Aorta (tissue), 5 donors: Measurements from ENCODE around the gene GLT1D1. TPM values are rescaled to one million over a fixed set of nuclear protein-coding genes. Genes with fewer than 3 reads are reported as not detected.

ENCODE experiments used
- ATAC-seq: fragments of 200-7000 bp; cut with Tn5 transposase; one replicate; pipeline ENCODE4 v1.9.1; 2022; ENCODE audit warnings: moderate library complexity; ENCODE audit not compliant: low FRiP score
- DNase-seq, 2 donors: peaks; one replicate each; pipeline ENCODE4 v3.0.0-alpha.2; 2020
- H3K27ac ChIP-seq, 2 donors: one replicate each; pipeline ENCODE4 v1.5.1; 2013; ENCODE audit warnings: low read length in 2 of 2, mild to moderate bottlenecking in 2 of 2, moderate library complexity in 2 of 2, control low read depth in 1 of 2, inconsistent platforms in 1 of 2, low read depth in 1 of 2
- H3K27me3 ChIP-seq, 2 donors: one replicate each; pipeline ENCODE4 v1.6.1; 2013; ENCODE audit warnings: control low read depth in 1 of 2, low read length in 1 of 2, mild to moderate bottlenecking in 1 of 2, moderate library complexity in 1 of 2; ENCODE audit not compliant: insufficient read depth in 2 of 2, control insufficient read depth in 1 of 2
- H3K36me3 ChIP-seq, 2 donors: one replicate each; pipeline ENCODE4 v1.6.1; 2013; ENCODE audit warnings: control low read depth in 1 of 2, low read length in 1 of 2, mild to moderate bottlenecking in 1 of 2; ENCODE audit not compliant: insufficient read depth in 2 of 2, control insufficient read depth in 1 of 2
- H3K4me1 ChIP-seq, 2 donors: one replicate each; pipeline ENCODE4 v1.6.1; 2013; ENCODE audit warnings: low read length in 2 of 2, control low read depth in 1 of 2, mild to moderate bottlenecking in 1 of 2, moderate library complexity in 1 of 2; ENCODE audit not compliant: insufficient read depth in 2 of 2, control insufficient read depth in 1 of 2
- H3K4me3 ChIP-seq, 2 donors: one replicate each; pipeline ENCODE4 v1.5.1; 2013; ENCODE audit warnings: low read length in 2 of 2, control low read depth in 1 of 2, mild to moderate bottlenecking in 1 of 2
- H3K9me3 ChIP-seq: one replicate; pipeline ENCODE4 v1.6.1; 2013; ENCODE audit warnings: mild to moderate bottlenecking, low read length; ENCODE audit not compliant: control insufficient read depth
- WGBS, 2 donors: extraction: QIAGEN DNeasy Blood & Tissue Kit; methylation state at CpG; one replicate each; pipeline ENCODE4 v1.1.7; 2013; 5-methylcytosine and 5-hydroxymethylcytosine counted together
- intact Hi-C, 2 donors: fragments of 100-400 bp; cut with DNase I; formaldehyde crosslinking; loops; one replicate each; pipeline versions ENCODE4 v1.14.2 to v1.15.0; 2022
- polyA plus RNA-seq, 2 donors: library from polyadenylated mRNA; stranded (reverse); fragments of 200-250 nt; gene quantifications; one replicate each; pipeline ENCODE4 v1.2.3, GENCODE V29; 2013
- total RNA-seq, 2 donors: library from RNA; stranded (reverse); fragmentation: NEBNext Ultra II Directional; extraction: Animal tissue kit (Norgen Biotek cat#: 25700); gene quantifications; one replicate each; pipeline ENCODE4 v1.2.1, GENCODE V29; 2021
- donor health status: healthy with polysubstance abuse.
- donor health status: Bipolar disorder and iron deficiency.
- donor health status: DM: no; HTN: no; CAD: no.
- donor health status: DM: no; HTN: no; CAD: no.
- donor health status: DM: yes; HTN: yes; CAD: no.

The GLT1D1 gene
- total and polyA plus RNA-seq, 4 donors, result 0.54 to 1.4 (median 0.78) TPM; not detected in 1

GRCh38 chr12:128811806-128812205 lies 41.5 kb upstream of the GLT1D1 start:
- 73% methylated on average over 9 of the region's 9 CpGs for WGBS, 2 donors
- Histone ChIP-seq H3K4me1 (peaks cover 5 to 15% of the 10 kb centered on the region in 2 donors), H3K27ac (no peak overlapping the region), H3K9me3 (no peaks in the 10 kb centered on the region), H3K27me3 (no peaks in the 10 kb centered on the region), H3K36me3 (peaks cover 3 to 7% of the 10 kb centered on the region in 2 donors), H3K4me3 (no peak overlapping the region)
- ATAC-seq (no peak), DNase-seq (no peak)
- intact Hi-C loops, result loop anchor here in 1 of 2 donors (5.0 kb wide), 1 partner anchor 105 kb away; no protein-coding TSS in a partner anchor

GRCh38 chr12:128813392-128813791 lies 39.9 kb upstream of the GLT1D1 start:
- H3K36me3 ChIP-seq, result peaks cover 3 to 4% of the 10 kb centered on the region in 2 donors
- no peak for DNase-seq
- H3K4me3 ChIP-seq, result no peak overlapping the region
- no peak for ATAC-seq
- WGBS, 2 donors, result 30 to 54% methylated on average over 10 of the region's 10 CpGs
- no peaks in the 10 kb centered on the region for H3K27me3 ChIP-seq
- H3K27ac ChIP-seq, result peak overlapping the region in 1 of 2 donors; percentile 87
- H3K4me1 ChIP-seq, result peaks cover 5 to 15% of the 10 kb centered on the region in 2 donors
- intact Hi-C loops, result loop anchor here in 1 of 2 donors (5.0 kb wide), 1 partner anchor 104 kb away; no protein-coding TSS in a partner anchor
- H3K9me3 ChIP-seq, result no peaks in the 10 kb centered on the region

- Histone ChIP-seq H3K9me3 (no peaks in the 10 kb centered on the region), H3K4me3 (no peak overlapping the region), H3K27ac (peak overlapping the region; percentile 10 to 51), H3K4me1 (peaks cover 5 to 15% of the 10 kb centered on the region in 2 donors), H3K27me3 (no peaks in the 10 kb centered on the region), H3K36me3 (peaks cover 0 to 3% of the 10 kb centered on the region in 2 donors)
- 67 to 68% methylated on average over 10 of the region's 10 CpGs for WGBS, 2 donors
- ATAC-seq (no peak), DNase-seq (no peak)
- intact Hi-C loops, result loop anchor here in 1 of 2 donors (5.0 kb wide), 1 partner anchor 103 kb away; no protein-coding TSS in a partner anchor
These were observed 39.4 kb upstream of the GLT1D1 start for GRCh38 chr12:128813883-128814282.

- WGBS, 2 donors, result 88 to 93% methylated on average over 25 of the region's 25 CpGs
- ATAC-seq (no peak), DNase-seq (no peak)
- Histone ChIP-seq H3K36me3 (peaks cover 0 to 3% of the 10 kb centered on the region in 2 donors), H3K9me3 (no peaks in the 10 kb centered on the region), H3K4me1 (peaks cover 5 to 12% of the 10 kb centered on the region in 2 donors), H3K4me3 (no peak overlapping the region), H3K27ac (peak overlapping the region in 1 of 2 donors; percentile 51), H3K27me3 (no peaks in the 10 kb centered on the region)
- intact Hi-C loops, result loop anchor here in 1 of 2 donors (5.0 kb wide), 1 partner anchor 103 kb away; no protein-coding TSS in a partner anchor
These were observed 38.6 kb upstream of the GLT1D1 start for GRCh38 chr12:128814411-128815261.

GRCh38 chr12:128815779-128816642 lies 37.3 kb upstream of the GLT1D1 start:
- peak overlapping the region; percentile 83 to 93 for H3K27ac ChIP-seq
- DNase-seq, result no peak
- H3K36me3 ChIP-seq, result peaks cover 0 to 3% of the 10 kb centered on the region in 2 donors
- no peak for ATAC-seq
- intact Hi-C loops, result no loop called here
- H3K27me3 ChIP-seq, result no peaks in the 10 kb centered on the region
- 31 to 50% methylated on average over 7 of the region's 7 CpGs for WGBS, 2 donors
- no peak overlapping the region for H3K4me3 ChIP-seq
- no peaks in the 10 kb centered on the region for H3K9me3 ChIP-seq
- peaks cover 5 to 11% of the 10 kb centered on the region in 2 donors for H3K4me1 ChIP-seq

GRCh38 chr12:128816643-128816920 lies 36.7 kb upstream of the GLT1D1 start:
- H3K27me3 ChIP-seq, result no peaks in the 10 kb centered on the region
- H3K4me1 ChIP-seq, result peaks cover 5 to 11% of the 10 kb centered on the region in 2 donors
- no peak for DNase-seq
- H3K9me3 ChIP-seq, result no peaks in the 10 kb centered on the region
- peaks cover 0 to 3% of the 10 kb centered on the region in 2 donors for H3K36me3 ChIP-seq
- peak overlapping the region; percentile 31 to 93 for H3K27ac ChIP-seq
- no peak for ATAC-seq
- H3K4me3 ChIP-seq, result no peak overlapping the region
- 78 to 82% methylated on average over 4 of the region's 4 CpGs for WGBS, 2 donors
- intact Hi-C loops, result no loop called here

GRCh38 chr12:128817111-128818015 lies 35.9 kb upstream of the GLT1D1 start:
- peaks cover 0 to 3% of the 10 kb centered on the region in 2 donors for H3K36me3 ChIP-seq
- DNase-seq, result peak; percentile 84 to 85
- H3K9me3 ChIP-seq, result no peaks in the 10 kb centered on the region
- intact Hi-C loops, result no loop called here
- H3K27me3 ChIP-seq, result no peaks in the 10 kb centered on the region
- 18 to 19% methylated on average over 8 of the region's 8 CpGs for WGBS, 2 donors
- no peak overlapping the region for H3K4me3 ChIP-seq
- H3K4me1 ChIP-seq, result peaks cover 5 to 11% of the 10 kb centered on the region in 2 donors
- peak overlapping the region in 1 of 2 donors; percentile 60 for H3K27ac ChIP-seq
- peak; percentile 80 for ATAC-seq
